Activated CD8-positive, alpha-beta T cell treated with anti-CD3 and anti-CD28 coated beads, Interleukin-2, amount 10 ng/mL, durations not matched to agents 7 days and 5 days (primary cell): Measurements from ENCODE around the gene GLIS1. TPM values are rescaled to one million over a fixed set of nuclear protein-coding genes. Genes with fewer than 3 reads are reported as not detected.
A peak's percentile ranks its signal among the peaks of the same experiment; 100 is the strongest.

ENCODE experiments used
- ATAC-seq: fragments of 150-1000 bp; cut with Tn5 transposase; one replicate; pipeline ENCODE4 v1.10.0; 2021; ENCODE audit warnings: moderate library complexity
- CTCF ChIA-PET: fragments of 350-600 bp; sonication (Branson Sonifier 250); formaldehyde crosslinking; loops from one replicate; lab custom pipeline; 2021; ENCODE audit warnings: antibody characterized with exemption; lab: Charles Lee
- POLR2A ChIA-PET: fragments of 350-600 bp; sonication (Branson Sonifier 250); formaldehyde crosslinking; loops from one replicate; lab custom pipeline; 2021; ENCODE audit warnings: antibody characterized with exemption; lab: Charles Lee
- DNase-seq: peaks from one replicate; pipeline ENCODE4 v3.0.0-alpha.2; 2020
- H3K27ac Mint-ChIP-seq: one replicate; pipeline ENCODE4 v1.8.0; 2021; ENCODE audit warnings: mild to moderate bottlenecking, mixed read lengths
- H3K27me3 Mint-ChIP-seq: one replicate; pipeline ENCODE4 v1.8.0; 2021; ENCODE audit warnings: low read depth, mixed read lengths
- H3K36me3 Mint-ChIP-seq: one replicate; pipeline ENCODE4 v1.8.0; 2021; ENCODE audit warnings: low read depth, mixed read lengths
- H3K4me1 Mint-ChIP-seq: one replicate; pipeline ENCODE4 v1.8.0; 2021; ENCODE audit warnings: low read depth, mixed read lengths
- H3K4me3 Mint-ChIP-seq: one replicate; pipeline ENCODE4 v1.8.0; 2021; ENCODE audit warnings: mild to moderate bottlenecking, mixed read lengths
- H3K9me3 Mint-ChIP-seq: one replicate; pipeline ENCODE4 v1.8.0; 2022; ENCODE audit warnings: mixed read lengths; ENCODE audit not compliant: insufficient read depth
- total RNA-seq, 2 experiments: library from RNA; stranded (reverse); gene quantifications; one replicate each; pipeline ENCODE4 v1.2.3, GENCODE V29; 2021

The GLIS1 gene
- total RNA-seq, 2 experiments from 2014 or later, result not detected

DNA sequence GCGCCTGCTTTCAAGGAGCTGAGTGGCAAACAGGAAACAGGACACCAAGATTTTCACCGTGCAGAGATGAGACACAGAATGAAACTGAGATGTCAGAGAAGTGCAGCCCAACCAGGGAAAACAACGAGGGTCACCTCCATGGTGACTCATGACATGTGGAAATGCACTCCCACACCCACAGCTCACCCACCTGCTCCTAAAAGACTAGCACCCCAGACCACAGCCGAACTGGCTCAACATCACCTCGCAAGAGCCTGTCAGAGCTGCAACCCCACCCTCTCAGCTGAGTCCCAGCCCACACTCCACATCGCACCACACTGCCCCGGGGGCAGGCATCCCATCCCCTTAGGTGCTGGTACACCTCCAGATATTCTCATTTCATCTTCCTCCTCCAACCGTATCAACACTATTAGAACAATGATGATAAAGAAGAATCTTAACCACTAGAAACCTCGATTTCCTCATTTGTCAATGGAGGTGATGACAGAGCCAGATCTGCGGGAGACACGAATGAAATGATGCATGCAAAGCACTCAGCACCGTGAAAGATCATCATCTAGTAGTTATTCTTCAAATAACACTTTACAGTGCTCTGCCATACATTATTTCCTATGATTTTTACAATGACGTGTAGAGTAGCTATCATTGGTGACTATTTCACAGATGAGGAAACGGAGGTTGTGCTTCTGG is 176.5 kb downstream of the GLIS1 start:
- ChIA-PET POLR2A (no interaction called here), CTCF (interaction anchor here (1.1 kb wide), 1 partner anchor 22 kb away, joined by 3 read pairs; no protein-coding TSS in a partner anchor)
- Mint-ChIP-seq H3K27me3 (peaks cover 33% of the 10 kb centered on the region), H3K9me3 (no peaks in the 10 kb centered on the region), H3K4me3 (no peak overlapping the region), H3K4me1 (peaks cover 14% of the 10 kb centered on the region), H3K27ac (no peak overlapping the region), H3K36me3 (no peaks in the 10 kb centered on the region)
- ATAC-seq (peak; percentile 54), DNase-seq (peak; percentile 31)

DNA sequence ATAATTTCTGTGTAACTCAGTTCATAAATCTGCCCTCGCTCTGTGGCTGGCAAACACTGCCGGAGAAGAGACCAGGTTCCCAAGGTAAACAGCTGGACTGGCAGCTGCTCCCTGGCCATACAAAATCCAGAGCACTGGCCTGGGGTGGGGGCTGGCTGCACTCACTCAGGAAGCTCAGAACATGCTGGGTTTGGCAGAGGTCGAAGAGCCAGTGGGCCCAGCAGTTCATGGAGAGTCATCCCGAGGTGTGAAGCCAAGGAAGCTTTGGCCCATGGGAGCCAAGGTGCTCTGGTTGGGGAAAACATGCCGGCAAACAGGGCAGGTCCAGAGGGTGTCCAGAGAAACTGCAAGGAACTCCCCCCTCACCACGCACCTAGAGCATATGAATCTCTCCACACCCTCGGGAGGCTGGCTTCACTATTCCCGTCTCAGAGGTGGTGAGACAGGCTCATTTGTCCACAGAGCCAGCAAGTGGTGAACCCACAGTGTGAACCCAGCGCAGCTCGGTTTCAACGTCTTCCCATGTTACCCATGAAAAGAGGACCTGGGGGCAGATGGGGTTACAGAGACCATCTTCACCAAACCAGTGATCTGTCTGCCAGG is 177.4 kb downstream of the GLIS1 start:
- Mint-ChIP-seq H3K9me3 (no peaks in the 10 kb centered on the region), H3K4me3 (no peak overlapping the region), H3K36me3 (no peaks in the 10 kb centered on the region), H3K27me3 (peaks cover 26% of the 10 kb centered on the region), H3K27ac (no peak overlapping the region), H3K4me1 (peaks cover 14% of the 10 kb centered on the region)
- DNase-seq, result no peak
- no peak for ATAC-seq
- POLR2A ChIA-PET, result no interaction called here
- CTCF ChIA-PET, result interaction anchor here (1.0 to 1.3 kb wide), 3 partner anchors 12 to 23 kb away, joined by 3 read pairs; no protein-coding TSS in a partner anchor

DNA sequence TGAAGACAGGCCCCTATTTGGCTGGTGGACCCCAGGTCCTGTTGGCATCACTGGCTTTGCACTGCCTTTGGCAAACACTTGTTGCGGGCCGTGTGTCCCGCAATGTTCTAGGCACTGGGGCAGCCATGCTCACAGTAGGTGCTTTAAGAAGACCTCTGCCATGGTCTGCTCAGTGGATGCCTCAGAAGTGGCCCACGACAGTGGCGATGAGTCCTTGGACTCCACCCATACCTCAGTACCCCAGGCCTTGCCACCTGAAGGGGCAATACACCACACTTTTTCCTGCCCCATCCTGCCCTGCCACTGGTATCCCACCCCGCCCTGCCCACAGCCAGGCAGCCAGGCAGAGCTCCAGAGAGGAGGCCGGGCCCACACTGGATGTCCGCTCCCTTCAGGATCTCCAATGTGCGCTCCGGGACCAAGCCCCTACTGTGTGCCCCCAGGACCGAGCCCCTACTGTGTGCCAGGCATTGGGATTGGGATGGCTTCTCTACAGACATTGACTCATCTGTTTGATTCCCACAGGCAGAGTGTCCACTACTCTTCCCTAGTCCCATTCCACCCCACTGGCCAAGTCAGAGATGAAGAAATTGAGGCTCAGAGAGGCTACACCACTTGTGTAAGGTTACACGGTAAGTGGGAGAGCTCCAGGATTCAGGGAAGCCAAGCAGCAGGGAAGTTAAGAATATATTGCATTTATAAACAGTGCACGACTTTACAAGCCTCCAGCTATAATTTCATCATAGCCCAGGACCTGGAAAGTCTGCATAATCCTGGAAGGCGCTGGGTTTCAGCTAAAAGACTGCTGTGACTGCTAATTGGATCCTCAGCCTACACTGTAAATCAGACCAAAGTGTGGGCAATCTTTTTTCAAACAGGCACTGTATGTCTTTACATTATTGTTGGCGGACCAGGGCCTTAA is 178.1 kb downstream of the GLIS1 start:
- no peak for ATAC-seq
- CTCF ChIA-PET, result interaction anchor here (1.0 to 1.3 kb wide), 2 partner anchors 12 to 18 kb away, joined by 3 read pairs; no protein-coding TSS in a partner anchor
- Mint-ChIP-seq H3K36me3 (no peaks in the 10 kb centered on the region), H3K9me3 (no peaks in the 10 kb centered on the region), H3K4me3 (no peak overlapping the region), H3K4me1 (peaks cover 14% of the 10 kb centered on the region), H3K27ac (no peak overlapping the region), H3K27me3 (peaks cover 23% of the 10 kb centered on the region)
- POLR2A ChIA-PET, result interaction anchor here (0.7 kb wide), 1 partner anchor 9 kb away, joined by 3 read pairs; no protein-coding TSS in a partner anchor
- DNase-seq, result no peak

DNA sequence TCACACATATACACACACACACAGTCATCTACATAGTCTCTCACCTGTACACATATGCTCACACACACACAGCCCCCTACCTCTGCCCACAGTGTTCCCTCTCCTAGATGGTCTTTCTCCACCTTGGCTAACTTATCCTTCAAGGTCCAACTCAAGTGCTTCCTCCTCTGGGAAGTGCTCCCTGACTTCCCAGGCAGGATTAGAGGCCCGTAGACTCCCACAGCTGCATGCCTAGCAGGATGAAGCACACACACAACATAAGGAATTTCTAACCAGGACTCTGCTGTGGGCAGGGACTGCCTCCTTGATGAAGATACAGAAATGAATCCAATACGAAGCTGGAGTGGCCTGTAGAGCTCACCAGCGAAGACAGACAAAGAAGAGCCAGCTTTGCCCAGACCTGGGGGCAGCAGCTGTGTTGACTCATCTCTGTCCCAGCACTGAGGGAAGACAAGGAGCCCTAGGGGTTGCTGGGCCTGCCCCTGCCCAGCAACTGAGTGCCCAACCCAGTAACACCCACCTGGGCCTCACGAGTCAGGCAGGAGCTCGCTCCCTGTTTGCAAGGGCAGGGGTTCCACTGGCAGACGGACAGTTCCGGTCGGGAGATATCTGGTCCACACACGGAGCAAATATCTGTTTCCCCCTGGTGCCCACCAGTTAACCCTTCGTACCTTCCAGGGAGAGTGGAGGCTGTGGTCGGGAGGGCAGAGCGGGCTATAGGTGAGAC is 178.9 kb downstream of the GLIS1 start:
- ChIA-PET POLR2A (interaction anchor here (0.7 kb wide), 1 partner anchor 8 kb away, joined by 3 read pairs; no protein-coding TSS in a partner anchor), CTCF (interaction anchor here (1.3 kb wide), 1 partner anchor 11 kb away, joined by 3 read pairs; no protein-coding TSS in a partner anchor)
- no peaks in the 10 kb centered on the region for H3K9me3 Mint-ChIP-seq
- H3K27ac Mint-ChIP-seq, result no peak overlapping the region
- peaks cover 17% of the 10 kb centered on the region for H3K27me3 Mint-ChIP-seq
- no peak for DNase-seq
- no peak for ATAC-seq
- no peak overlapping the region for H3K4me3 Mint-ChIP-seq
- no peaks in the 10 kb centered on the region for H3K36me3 Mint-ChIP-seq
- H3K4me1 Mint-ChIP-seq, result peaks cover 14% of the 10 kb centered on the region

DNA sequence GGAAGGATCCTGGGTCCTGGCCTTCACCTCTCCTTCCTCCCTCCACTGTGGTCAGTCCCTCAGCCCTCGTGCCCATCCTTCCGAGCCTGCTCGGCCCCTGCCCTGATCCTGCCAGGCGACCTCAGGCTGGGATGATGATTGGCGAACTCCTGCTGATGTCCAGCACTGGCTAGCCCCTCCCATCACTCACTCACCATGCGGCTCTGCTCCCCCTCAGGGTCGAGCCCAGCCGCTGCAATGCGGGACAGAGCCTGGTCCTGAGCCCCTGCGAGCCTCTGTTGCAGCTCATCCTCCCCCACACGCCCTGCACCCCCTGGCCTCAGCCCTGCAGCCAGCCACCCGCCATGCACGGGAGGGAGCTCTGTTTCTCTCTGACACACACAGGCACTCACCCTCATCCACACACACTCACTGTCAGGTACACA is 179.6 kb downstream of the GLIS1 start:
- CTCF ChIA-PET, result no interaction called here

DNA sequence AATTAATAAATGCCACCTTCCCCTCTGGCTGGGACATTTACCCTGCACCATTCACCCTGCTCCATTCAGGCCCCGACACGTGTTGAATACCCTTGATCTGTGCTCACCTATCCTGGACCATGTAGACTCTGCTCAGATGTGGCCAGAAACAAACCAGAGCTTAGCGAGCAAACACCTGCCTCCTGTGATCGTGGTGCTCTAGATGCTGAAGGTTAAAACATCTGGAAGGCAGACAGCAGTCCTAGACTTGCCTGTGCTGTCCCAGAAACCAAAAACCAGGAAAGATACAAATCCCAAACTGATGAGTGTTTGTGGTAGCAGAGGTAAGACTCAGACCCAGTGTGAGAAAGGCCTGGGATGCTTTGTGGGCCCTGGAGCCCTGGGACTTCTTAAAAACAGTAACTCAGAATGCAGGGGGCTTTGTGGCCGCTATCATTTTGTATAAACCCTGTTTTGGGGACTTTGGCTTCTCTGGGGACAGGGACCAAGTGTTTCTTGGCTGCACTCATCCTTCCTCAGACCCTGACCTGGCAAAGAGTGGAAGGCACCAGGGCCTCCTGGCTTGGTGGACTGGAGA is 180.1 kb downstream of the GLIS1 start:
- ChIA-PET POLR2A (no interaction called here), CTCF (no interaction called here)
- H3K27ac Mint-ChIP-seq, result no peak overlapping the region
- peaks cover 14% of the 10 kb centered on the region for H3K4me1 Mint-ChIP-seq
- no peak overlapping the region for H3K4me3 Mint-ChIP-seq
- H3K9me3 Mint-ChIP-seq, result no peaks in the 10 kb centered on the region
- H3K36me3 Mint-ChIP-seq, result no peaks in the 10 kb centered on the region
- no peak for ATAC-seq
- no peak for DNase-seq
- H3K27me3 Mint-ChIP-seq, result peaks cover 12% of the 10 kb centered on the region

More for the DNA sequence above, 179.6 kb downstream of the GLIS1 start:
- POLR2A ChIA-PET, result no interaction called here
- H3K4me1 Mint-ChIP-seq, result peaks cover 14% of the 10 kb centered on the region
- DNase-seq (no peak), ATAC-seq (no peak)
- H3K27me3 Mint-ChIP-seq, result peaks cover 16% of the 10 kb centered on the region
- no peaks in the 10 kb centered on the region for H3K36me3 Mint-ChIP-seq
- H3K9me3 Mint-ChIP-seq, result no peaks in the 10 kb centered on the region
- no peak overlapping the region for H3K27ac Mint-ChIP-seq
- H3K4me3 Mint-ChIP-seq, result no peak overlapping the region

DNA sequence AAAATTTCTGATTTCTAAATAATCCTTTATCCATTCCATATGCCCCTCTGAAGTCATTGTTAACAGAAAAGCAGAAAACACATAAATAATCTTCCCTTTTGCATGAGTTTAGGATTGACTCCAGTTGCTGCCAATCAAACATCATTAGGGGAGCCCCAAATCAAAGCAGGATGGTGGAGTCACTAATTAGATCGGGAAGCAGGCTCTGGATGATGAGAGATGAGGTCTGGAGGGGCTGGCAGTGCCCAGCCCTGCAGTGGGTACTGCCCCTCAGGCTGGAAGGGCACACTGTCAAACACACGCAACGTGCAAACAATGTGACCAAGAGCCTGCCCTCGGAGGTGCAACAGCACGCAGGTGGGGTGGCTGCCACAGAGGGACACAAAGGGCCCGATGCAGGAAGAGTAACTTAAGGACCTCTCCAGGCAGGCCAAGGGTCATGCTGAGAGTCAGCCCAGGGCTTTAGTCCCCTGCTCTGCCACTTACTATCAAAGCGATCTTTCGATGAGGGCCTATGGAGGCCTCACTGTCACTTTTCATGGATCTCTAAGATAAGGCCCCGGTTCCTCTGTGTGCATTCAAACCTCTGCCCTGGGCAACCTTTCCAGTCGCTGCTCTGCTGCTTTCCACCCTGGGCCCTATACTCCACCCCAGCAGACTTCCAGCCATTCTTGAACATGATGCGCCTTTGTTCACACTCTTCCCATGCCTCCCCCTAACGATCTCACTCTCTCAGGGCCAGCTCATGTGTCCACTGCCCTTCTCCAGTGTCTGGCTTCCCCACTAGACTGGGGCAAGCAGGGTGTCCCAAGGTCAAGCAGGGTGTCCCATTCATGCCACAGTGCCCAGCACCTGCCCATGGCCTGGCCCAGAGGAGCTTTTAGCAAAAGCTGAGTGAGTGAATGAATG is 180.9 kb downstream of the GLIS1 start:
- Mint-ChIP-seq H3K27me3 (peaks cover 9% of the 10 kb centered on the region), H3K36me3 (no peaks in the 10 kb centered on the region), H3K4me3 (no peak overlapping the region), H3K4me1 (peaks cover 13% of the 10 kb centered on the region), H3K9me3 (no peaks in the 10 kb centered on the region), H3K27ac (no peak overlapping the region)
- CTCF ChIA-PET, result no interaction called here
- POLR2A ChIA-PET, result interaction anchor here (0.6 kb wide), 1 partner anchor 124 kb away, joined by 4 read pairs; no protein-coding TSS in a partner anchor
- ATAC-seq (no peak), DNase-seq (no peak)

DNA sequence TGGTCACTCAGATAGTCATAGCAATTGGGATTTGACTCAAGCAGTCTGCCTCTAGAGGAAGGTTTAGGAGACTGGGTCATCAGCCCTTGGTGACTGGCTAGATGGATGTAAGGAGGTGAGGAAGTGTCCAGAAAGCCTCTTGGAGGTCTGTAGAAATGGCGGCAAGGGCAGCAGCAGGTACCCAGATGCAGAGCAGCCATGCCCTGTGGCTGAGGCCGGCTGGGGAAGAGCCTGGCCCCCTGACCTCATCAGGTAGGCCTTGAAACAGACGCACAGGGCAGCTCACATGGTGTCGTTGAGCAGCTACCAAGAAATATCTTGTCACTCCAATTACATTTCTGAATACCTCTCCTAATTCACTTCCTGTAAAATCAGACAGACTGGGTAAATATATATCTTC is 181.6 kb downstream of the GLIS1 start:
- no peak for ATAC-seq
- no peaks in the 10 kb centered on the region for H3K9me3 Mint-ChIP-seq
- H3K4me3 Mint-ChIP-seq, result no peak overlapping the region
- H3K36me3 Mint-ChIP-seq, result no peaks in the 10 kb centered on the region
- H3K27ac Mint-ChIP-seq, result no peak overlapping the region
- H3K27me3 Mint-ChIP-seq, result peaks cover 4% of the 10 kb centered on the region
- DNase-seq, result no peak
- ChIA-PET CTCF (no interaction called here), POLR2A (interaction anchor here (0.6 kb wide), 1 partner anchor 123 kb away, joined by 4 read pairs; no protein-coding TSS in a partner anchor)
- peaks cover 8% of the 10 kb centered on the region for H3K4me1 Mint-ChIP-seq

DNA sequence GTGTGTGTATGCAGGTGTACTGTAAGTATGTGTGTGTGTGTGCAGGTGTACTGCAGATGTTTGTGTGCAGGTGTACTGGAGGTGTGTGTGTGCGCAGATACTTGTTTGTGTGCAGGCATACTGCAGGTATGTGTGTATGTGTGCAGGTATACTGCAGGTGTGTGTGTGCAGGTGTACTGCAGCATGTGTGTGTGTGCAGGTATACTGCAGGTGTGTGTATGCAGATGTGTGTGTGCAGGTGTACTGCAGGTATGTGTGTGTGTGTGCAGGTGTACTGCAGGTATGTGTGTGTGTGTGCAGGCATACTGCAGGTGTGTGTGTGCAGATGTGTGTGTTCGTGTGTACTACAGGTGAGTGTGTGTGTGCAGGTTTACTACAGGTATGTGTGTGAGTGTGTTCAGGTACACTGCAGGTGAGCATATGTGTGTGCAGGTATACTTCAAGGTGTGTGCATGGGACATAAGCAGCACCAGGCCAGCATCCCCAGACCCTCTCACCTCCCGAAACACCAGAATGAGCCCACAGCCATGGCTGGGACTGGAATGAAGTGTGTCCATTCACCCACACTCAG is 182.2 kb downstream of the GLIS1 start:
- ATAC-seq, result no peak
- CTCF ChIA-PET, result no interaction called here
- H3K36me3 Mint-ChIP-seq, result no peaks in the 10 kb centered on the region

More for the DNA sequence above, 182.2 kb downstream of the GLIS1 start:
- Mint-ChIP-seq H3K4me3 (no peak overlapping the region), H3K27me3 (no peaks in the 10 kb centered on the region), H3K4me1 (peaks cover 2% of the 10 kb centered on the region), H3K9me3 (no peaks in the 10 kb centered on the region), H3K27ac (no peak overlapping the region)
- no peak for DNase-seq
- POLR2A ChIA-PET, result no interaction called here
